Panc1 (cell line): ENCODE data around the gene FARP2. TPM values are rescaled to one million over a fixed set of nuclear protein-coding genes. Genes with fewer than 3 reads are reported as not detected.

Experiments used
- ATAC-seq: fragments of 200-7000 bp; cut with Tn5 transposase; 2 replicates; pipeline ENCODE4 v1.9.1; 2020; ENCODE audit warnings: mild to moderate bottlenecking, moderate library complexity
- BruUV-seq: library from RNA; stranded (reverse); fragments of 400-500 nt; replicated peaks from 2 replicates; lab custom pipeline; 2021; lab: Mats Ljungman, UMichigan
- CTCF ChIA-PET: fragments of 300-600 bp; sonication (Branson Sonifier 250); formaldehyde crosslinking; loops from one replicate; lab custom pipeline; 2022; ENCODE audit warnings: antibody characterized with exemption; lab: Charles Lee
- POLR2A ChIA-PET: fragments of 300-600 bp; sonication (Branson Sonifier 250); formaldehyde crosslinking; loops from one replicate; lab custom pipeline; 2022; ENCODE audit warnings: antibody characterized with exemption; lab: Charles Lee
- DNase-seq: peaks from one replicate; pipeline ENCODE4 v3.0.0-alpha.2; 2010; ENCODE audit warnings: low read depth, low spot score
- H3K27ac ChIP-seq: 2 replicates; pipeline ENCODE4 v1.5.1; 2011; ENCODE audit warnings: mild to moderate bottlenecking, low read length, inconsistent platforms
- H3K27me3 ChIP-seq: fragments of 200-500 bp; sonication (Bioruptor generic); 2 replicates; pipeline ENCODE4 v1.6.0; 2014; ENCODE audit warnings: low read length, inconsistent platforms; ENCODE audit not compliant: control insufficient read depth, insufficient read depth
- H3K36me3 ChIP-seq: fragments of 200-500 bp; sonication (Bioruptor generic); 2 replicates; pipeline ENCODE4 v1.5.1; 2014; ENCODE audit warnings: inconsistent platforms, mild to moderate bottlenecking, low read length, moderate library complexity; ENCODE audit not compliant: control insufficient read depth, insufficient read depth
- H3K4me1 ChIP-seq: 2 replicates; pipeline ENCODE4 v1.5.1; 2011; ENCODE audit warnings: inconsistent platforms, mild to moderate bottlenecking, low read length, moderate library complexity; ENCODE audit not compliant: control insufficient read depth, insufficient read depth
- H3K4me3 ChIP-seq, 2 experiments: 2 replicates each; pipeline ENCODE4 v1.5.1; 2011 to 2012; ENCODE audit warnings: low read depth in 2 of 2, low read length in 2 of 2, mild to moderate bottlenecking in 2 of 2, inconsistent platforms in 1 of 2, moderate library complexity in 1 of 2
- H3K9me3 ChIP-seq: fragments of 200-500 bp; sonication (Bioruptor generic); 2 replicates; pipeline ENCODE4 v1.5.1; 2014; ENCODE audit warnings: low read depth, mild to moderate bottlenecking, inconsistent platforms, low read length, moderate library complexity; ENCODE audit not compliant: control insufficient read depth, insufficient read depth
- POLR2AphosphoS5 ChIP-seq: IDR thresholded peaks from 2 replicates; pipeline ENCODE4 v1.6.1; 2012; ENCODE audit warnings: mild to moderate bottlenecking, low read depth, low read length, moderate library complexity
- SIN3A ChIP-seq: IDR thresholded peaks from 2 replicates; pipeline ENCODE4 v1.6.1; 2012; ENCODE audit warnings: low read depth, mild to moderate bottlenecking, low read length, moderate library complexity, borderline replicate concordance; ENCODE audit not compliant: insufficient read depth
- TCF7L2 ChIP-seq: IDR thresholded peaks from 2 replicates; pipeline ENCODE4 v1.6.1; 2011; ENCODE audit warnings: mild to moderate bottlenecking, low read depth, low read length, inconsistent platforms
- in situ Hi-C: cut with HindIII; loops from 2 replicates; pipeline ENCODE4 v1.10.0; 2016; ENCODE audit warnings: low sequenced_read_pairs, low pct_unique_long_range_greater_than_20kb
- intact Hi-C: fragments of 100-400 bp; cut with micrococcal nuclease; formaldehyde crosslinking; loops from one replicate; pipeline ENCODE4 v1.10.0; 2022; ENCODE audit not compliant: unreplicated experiment
- total RNA-seq: library from RNA; stranded (reverse); gene quantifications from one replicate; pipeline ENCODE4 v1.2.1, GENCODE V29; 2021; ENCODE audit not compliant: unreplicated experiment
- TF ChIP-seq, protein P1 (sequence below): fragments of 450-650 bp; IDR thresholded peaks from 2 replicates; pipeline ENCODE4 v1.5.1; 2017; ENCODE audit warnings: mild to moderate bottlenecking
- TF ChIP-seq, protein P2 (sequence below), 2 experiments: IDR thresholded peaks; 2 replicates each; pipeline ENCODE4 v1.6.1; 2011 to 2012; ENCODE audit warnings: low read depth in 2 of 2, control low read depth in 1 of 2, low read length in 1 of 2, mild to moderate bottlenecking in 1 of 2, moderate library complexity in 1 of 2; ENCODE audit not compliant: insufficient read depth in 1 of 2

Gene FARP2
- total RNA-seq, 1 experiment from 2014 or later = 80.3 TPM

- intact Hi-C loops (no loop called here), in situ Hi-C loops (no loop called here)
- BruUV-seq = TSS peak; percentile 52
- CTCF ChIA-PET = no interaction called here
- Histone ChIP-seq H3K27me3 (no peaks in the 10 kb centered on the region), H3K36me3 (peaks cover 7% of the 10 kb centered on the region), H3K27ac (0 out of 2 replicates have a peak overlapping the region, but pooled peaks have one; percentile 26), H3K4me3 (no peak overlapping the region), H3K9me3 (no peaks in the 10 kb centered on the region), H3K4me1 (peaks cover 42% of the 10 kb centered on the region)
- POLR2A ChIA-PET = interaction anchor here (0.5 to 0.6 kb wide), 2 partner anchors 33 to 43 kb away, joined by 4 read pairs; no protein-coding TSS in a partner anchor
- DNase-seq = no peak
- no peak for ATAC-seq
- TF ChIP-seq POLR2AphosphoS5 (no peak), TCF7L2 (no peak), SIN3A (no peak)
- TF ChIP-seq, protein P1, sequence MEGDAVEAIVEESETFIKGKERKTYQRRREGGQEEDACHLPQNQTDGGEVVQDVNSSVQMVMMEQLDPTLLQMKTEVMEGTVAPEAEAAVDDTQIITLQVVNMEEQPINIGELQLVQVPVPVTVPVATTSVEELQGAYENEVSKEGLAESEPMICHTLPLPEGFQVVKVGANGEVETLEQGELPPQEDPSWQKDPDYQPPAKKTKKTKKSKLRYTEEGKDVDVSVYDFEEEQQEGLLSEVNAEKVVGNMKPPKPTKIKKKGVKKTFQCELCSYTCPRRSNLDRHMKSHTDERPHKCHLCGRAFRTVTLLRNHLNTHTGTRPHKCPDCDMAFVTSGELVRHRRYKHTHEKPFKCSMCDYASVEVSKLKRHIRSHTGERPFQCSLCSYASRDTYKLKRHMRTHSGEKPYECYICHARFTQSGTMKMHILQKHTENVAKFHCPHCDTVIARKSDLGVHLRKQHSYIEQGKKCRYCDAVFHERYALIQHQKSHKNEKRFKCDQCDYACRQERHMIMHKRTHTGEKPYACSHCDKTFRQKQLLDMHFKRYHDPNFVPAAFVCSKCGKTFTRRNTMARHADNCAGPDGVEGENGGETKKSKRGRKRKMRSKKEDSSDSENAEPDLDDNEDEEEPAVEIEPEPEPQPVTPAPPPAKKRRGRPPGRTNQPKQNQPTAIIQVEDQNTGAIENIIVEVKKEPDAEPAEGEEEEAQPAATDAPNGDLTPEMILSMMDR = no peak
- TF ChIP-seq, protein P2, sequence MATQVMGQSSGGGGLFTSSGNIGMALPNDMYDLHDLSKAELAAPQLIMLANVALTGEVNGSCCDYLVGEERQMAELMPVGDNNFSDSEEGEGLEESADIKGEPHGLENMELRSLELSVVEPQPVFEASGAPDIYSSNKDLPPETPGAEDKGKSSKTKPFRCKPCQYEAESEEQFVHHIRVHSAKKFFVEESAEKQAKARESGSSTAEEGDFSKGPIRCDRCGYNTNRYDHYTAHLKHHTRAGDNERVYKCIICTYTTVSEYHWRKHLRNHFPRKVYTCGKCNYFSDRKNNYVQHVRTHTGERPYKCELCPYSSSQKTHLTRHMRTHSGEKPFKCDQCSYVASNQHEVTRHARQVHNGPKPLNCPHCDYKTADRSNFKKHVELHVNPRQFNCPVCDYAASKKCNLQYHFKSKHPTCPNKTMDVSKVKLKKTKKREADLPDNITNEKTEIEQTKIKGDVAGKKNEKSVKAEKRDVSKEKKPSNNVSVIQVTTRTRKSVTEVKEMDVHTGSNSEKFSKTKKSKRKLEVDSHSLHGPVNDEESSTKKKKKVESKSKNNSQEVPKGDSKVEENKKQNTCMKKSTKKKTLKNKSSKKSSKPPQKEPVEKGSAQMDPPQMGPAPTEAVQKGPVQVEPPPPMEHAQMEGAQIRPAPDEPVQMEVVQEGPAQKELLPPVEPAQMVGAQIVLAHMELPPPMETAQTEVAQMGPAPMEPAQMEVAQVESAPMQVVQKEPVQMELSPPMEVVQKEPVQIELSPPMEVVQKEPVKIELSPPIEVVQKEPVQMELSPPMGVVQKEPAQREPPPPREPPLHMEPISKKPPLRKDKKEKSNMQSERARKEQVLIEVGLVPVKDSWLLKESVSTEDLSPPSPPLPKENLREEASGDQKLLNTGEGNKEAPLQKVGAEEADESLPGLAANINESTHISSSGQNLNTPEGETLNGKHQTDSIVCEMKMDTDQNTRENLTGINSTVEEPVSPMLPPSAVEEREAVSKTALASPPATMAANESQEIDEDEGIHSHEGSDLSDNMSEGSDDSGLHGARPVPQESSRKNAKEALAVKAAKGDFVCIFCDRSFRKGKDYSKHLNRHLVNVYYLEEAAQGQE (IDR thresholded peaks at IDR 0.05; ENCODE audit: insufficient read depth in 1 of 2, low read depth in 2 of 2, low read length in 1 of 2) = no peak
These were observed 2.4 kb downstream of the FARP2 start for GRCh38 chr2:241358470-241358869.

DNA sequence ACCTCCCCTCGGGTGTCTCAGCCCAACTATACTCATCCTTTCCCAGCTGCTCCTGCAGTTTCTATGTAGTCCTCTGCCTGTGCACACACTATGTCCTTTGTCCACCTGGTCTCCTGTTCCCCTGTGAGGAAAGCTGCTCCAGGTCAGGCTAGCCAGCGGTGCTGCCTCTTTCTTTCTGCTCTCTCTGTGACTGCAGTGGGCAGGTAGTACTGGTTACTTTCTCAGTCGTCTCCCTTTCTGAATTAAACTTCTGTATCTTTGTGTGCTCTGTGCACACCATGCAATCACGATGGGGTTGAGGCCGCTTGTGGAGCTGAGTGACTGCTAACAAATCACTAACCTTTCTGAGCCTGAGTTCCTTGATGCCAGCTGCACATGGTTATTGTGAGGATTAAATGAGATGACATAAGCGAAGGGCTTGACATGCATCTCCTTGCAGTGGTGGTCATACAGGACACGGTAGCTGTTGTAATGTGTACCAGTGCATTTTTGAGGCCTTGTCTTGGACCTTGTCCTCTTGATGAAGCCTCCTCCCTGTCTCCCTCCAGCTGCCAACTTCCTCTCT lies 3.5 kb downstream of the FARP2 start:
- Histone ChIP-seq H3K36me3 (no peaks in the 10 kb centered on the region; the same call in 1 of the 2 replicates), H3K4me3 (no peak overlapping the region), H3K27me3 (no peaks in the 10 kb centered on the region), H3K9me3 (no peaks in the 10 kb centered on the region), H3K4me1 (peaks cover 42% of the 10 kb centered on the region), H3K27ac (no peak overlapping the region)
- no peak for DNase-seq
- no peak for ATAC-seq
- TF ChIP-seq SIN3A (no peak), TCF7L2 (no peak), POLR2AphosphoS5 (no peak)
- TF ChIP-seq, protein P2 (IDR thresholded peaks at IDR 0.05; ENCODE audit: insufficient read depth in 1 of 2, low read depth in 2 of 2, low read length in 1 of 2) = no peak
- TF ChIP-seq, protein P1 = no peak
- BruUV-seq = no TSS peak
- in situ Hi-C loops (no loop called here), intact Hi-C loops (no loop called here)
- ChIA-PET CTCF (no interaction called here), POLR2A (no interaction called here)
